ENCODE results near the gene CARS2. TPM values are rescaled to one million over a fixed set of nuclear protein-coding genes. Genes with fewer than 3 reads are reported as not detected.

CARS2 gene
- total and polyA plus RNA-seq, 4 donors = 61.9 to 102 (median 75.0) TPM

DNA sequence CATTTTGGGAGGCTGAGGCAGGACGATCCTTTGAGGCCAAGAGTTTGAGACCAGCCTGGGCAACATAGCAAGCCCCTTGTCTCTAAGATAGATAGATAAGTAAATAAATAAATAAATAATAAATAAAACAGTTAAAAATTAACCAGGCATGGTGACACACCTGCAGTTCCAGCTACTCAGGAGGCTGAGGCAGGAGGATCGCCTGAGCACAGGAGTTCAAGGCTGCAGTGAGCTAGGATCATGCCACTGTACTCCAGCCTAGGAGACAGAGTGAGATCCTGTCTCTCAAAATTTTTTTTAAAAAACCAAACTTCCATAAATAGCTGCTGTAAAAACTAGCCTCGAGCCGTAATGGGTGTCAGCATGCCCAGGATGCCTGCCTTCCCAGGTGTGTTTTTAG, 104.9 kb downstream of the CARS2 start:
- Histone ChIP-seq H3K4me1 (ENCODE audit: control insufficient read depth in 5 of 5, insufficient read depth in 5 of 5, low read length in 5 of 5) (no peaks in the 10 kb centered on the region), H3K9me3 (ENCODE audit: control insufficient read depth in 4 of 4, insufficient read depth in 3 of 4, low read length in 3 of 4) (no peaks in the 10 kb centered on the region), H3K36me3 (ENCODE audit: control insufficient read depth in 4 of 4, insufficient read depth in 4 of 4, low read length in 4 of 4) (no peaks in the 10 kb centered on the region), H3K27ac (ENCODE audit: low read depth in 1 of 2, low read length in 1 of 2) (no peak overlapping the region), H3K9ac (ENCODE audit: insufficient read depth in 1 of 2, low read length in 2 of 2) (no peak overlapping the region), H3K27me3 (ENCODE audit: control insufficient read depth in 3 of 3, insufficient read depth in 3 of 3, low read length in 2 of 3) (no peaks in the 10 kb centered on the region), H3K4me3 (no peak overlapping the region)
- no peak for ATAC-seq (ENCODE audit: insufficient read depth, low FRiP score)
- no peak for TF ChIP-seq CTCF (IDR thresholded peaks at IDR 0.05; ENCODE audit: control extremely low read depth, extremely low read depth)
- 95 to 97% methylated on average over 4 of the region's 4 CpGs for WGBS, 2 donors
- DNase-seq = no peak

DNA sequence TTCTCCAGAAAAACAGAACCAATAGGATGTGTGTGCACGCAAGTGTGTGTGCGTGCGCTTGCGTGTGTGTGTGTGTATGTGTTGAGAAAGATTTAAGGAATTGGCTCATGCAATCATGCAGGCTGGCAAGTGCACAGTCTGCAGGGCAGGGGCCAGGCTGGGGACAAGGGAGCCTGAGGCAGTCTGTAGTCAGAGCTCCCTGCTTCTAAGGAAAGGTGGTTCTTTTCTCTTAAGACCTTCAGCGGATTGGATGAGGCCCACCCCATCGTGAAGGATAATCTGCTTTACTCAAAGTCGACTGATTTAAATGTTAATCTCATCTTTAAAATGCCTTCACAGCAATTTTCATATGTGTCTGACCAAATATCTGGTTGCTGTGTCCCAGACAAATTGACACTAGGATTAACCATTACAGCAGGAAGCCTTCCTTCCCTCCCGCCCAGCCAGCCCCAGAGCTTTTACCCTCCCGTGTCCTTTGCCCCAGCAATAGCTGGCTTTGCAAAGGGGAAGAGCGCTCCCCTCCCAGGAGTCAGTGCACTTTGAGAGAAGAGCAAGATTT, 105.6 kb downstream of the CARS2 start:
- Histone ChIP-seq H3K27ac (ENCODE audit: low read depth in 1 of 2, low read length in 1 of 2) (no peak overlapping the region), H3K27me3 (ENCODE audit: control insufficient read depth in 3 of 3, insufficient read depth in 3 of 3, low read length in 2 of 3) (no peaks in the 10 kb centered on the region), H3K36me3 (ENCODE audit: control insufficient read depth in 4 of 4, insufficient read depth in 4 of 4, low read length in 4 of 4) (no peaks in the 10 kb centered on the region), H3K9ac (ENCODE audit: insufficient read depth in 1 of 2, low read length in 2 of 2) (no peak overlapping the region), H3K4me1 (ENCODE audit: control insufficient read depth in 5 of 5, insufficient read depth in 5 of 5, low read length in 5 of 5) (no peaks in the 10 kb centered on the region), H3K9me3 (ENCODE audit: control insufficient read depth in 4 of 4, insufficient read depth in 3 of 4, low read length in 3 of 4) (no peaks in the 10 kb centered on the region), H3K4me3 (no peak overlapping the region)
- ATAC-seq (ENCODE audit: insufficient read depth, low FRiP score) (no peak), DNase-seq (no peak)
- no peak for TF ChIP-seq CTCF (IDR thresholded peaks at IDR 0.05; ENCODE audit: control extremely low read depth, extremely low read depth)
- 83 to 90% methylated on average over 10 of the region's 10 CpGs for WGBS, 2 donors

DNA sequence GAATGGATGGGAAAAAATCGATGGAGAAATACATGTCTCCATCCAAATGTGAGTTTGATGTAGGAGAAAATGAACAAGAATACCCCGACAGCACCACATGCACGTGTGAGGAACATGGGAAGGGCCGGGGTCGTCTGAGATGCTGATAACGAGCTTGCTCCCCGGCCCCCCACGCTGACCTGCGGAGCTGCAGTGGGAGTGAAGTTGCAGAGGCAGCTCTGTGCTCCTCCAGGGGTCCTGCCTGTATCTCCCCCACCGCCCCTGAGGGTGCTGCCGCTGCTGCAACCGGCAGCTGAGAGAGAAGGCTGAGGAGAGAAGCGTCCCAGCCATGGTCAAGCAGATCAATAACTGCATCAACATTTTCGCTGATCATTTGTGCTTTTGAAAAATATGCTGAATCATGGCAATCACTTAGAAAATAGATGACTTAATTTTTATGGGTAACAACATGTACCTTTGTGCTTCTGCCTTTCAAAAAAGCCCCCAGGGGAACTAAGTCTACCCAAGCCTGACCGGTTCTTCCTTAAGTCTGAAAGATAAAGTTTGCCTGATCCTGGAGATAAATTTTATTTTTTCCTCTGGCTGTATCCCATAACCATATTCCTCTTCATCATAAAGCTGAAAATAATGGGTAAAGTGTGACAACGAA, 108.8 kb downstream of the CARS2 start:
- ATAC-seq (ENCODE audit: insufficient read depth, low FRiP score) (no peak), DNase-seq (no peak)
- Histone ChIP-seq H3K4me1 (ENCODE audit: control insufficient read depth in 5 of 5, insufficient read depth in 5 of 5, low read length in 5 of 5) (no peaks in the 10 kb centered on the region), H3K9me3 (ENCODE audit: control insufficient read depth in 4 of 4, insufficient read depth in 3 of 4, low read length in 3 of 4) (no peaks in the 10 kb centered on the region), H3K36me3 (ENCODE audit: control insufficient read depth in 4 of 4, insufficient read depth in 4 of 4, low read length in 4 of 4) (no peaks in the 10 kb centered on the region), H3K27ac (ENCODE audit: low read depth in 1 of 2, low read length in 1 of 2) (no peak overlapping the region), H3K9ac (ENCODE audit: insufficient read depth in 1 of 2, low read length in 2 of 2) (no peak overlapping the region), H3K4me3 (no peak overlapping the region), H3K27me3 (ENCODE audit: control insufficient read depth in 3 of 3, insufficient read depth in 3 of 3, low read length in 2 of 3) (no peaks in the 10 kb centered on the region)
- no peak for TF ChIP-seq CTCF (IDR thresholded peaks at IDR 0.05; ENCODE audit: control extremely low read depth, extremely low read depth)
- 77 to 78% methylated on average over 16 of the region's 16 CpGs for WGBS, 2 donors

Data from lung (tissue), 12 donors.